GM12892 (cell line): Measurements from ENCODE around the gene GSTO2.

Experiments used
- POLR2A ChIP-seq: IDR thresholded peaks from 2 replicates; pipeline ENCODE4 v1.6.1; 2011; ENCODE audit warnings: low read depth, low read length, control low read depth
- POLR2AphosphoS5 ChIP-seq: IDR thresholded peaks from 2 replicates; pipeline ENCODE4 v1.6.1; 2011; ENCODE audit warnings: low read depth, low read length, control low read depth

- TF ChIP-seq POLR2A (0 out of 2 replicates have a peak, but pooled peaks have one; percentile 15), POLR2AphosphoS5 (no peak)
Measured at GRCh38 chr10:104259456-104259855, 9.5 kb upstream of the GSTO2 start.
